ENCODE measurements around the gene C4orf54. TPM values are rescaled to one million over a fixed set of nuclear protein-coding genes. Genes with fewer than 3 reads are reported as not detected.

The C4orf54 gene
- total and polyA plus RNA-seq, 2 experiments from 2014 or later: not detected

DNA sequence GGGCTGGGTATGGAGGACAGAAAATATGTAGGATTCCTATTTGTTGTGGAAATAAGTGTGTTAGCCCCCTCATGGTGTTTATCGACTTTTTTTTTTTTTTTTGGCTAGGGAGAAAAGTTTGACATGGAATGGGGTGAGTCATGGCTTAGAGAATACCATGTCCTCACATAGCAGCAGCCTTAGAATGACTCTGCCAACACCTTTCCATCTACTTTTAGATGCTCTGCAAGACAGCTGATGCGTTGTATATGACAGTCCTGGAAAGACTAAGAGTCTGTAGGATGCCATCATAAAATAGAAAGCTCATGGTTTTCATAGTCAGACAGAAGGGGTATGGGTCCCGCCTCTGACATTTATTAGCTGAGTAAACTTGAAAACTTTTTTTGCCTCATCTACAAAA, 45.3 kb downstream of the C4orf54 start:
- no peaks in the 10 kb centered on the region for H4K20me1 ChIP-seq (ENCODE audit: insufficient read depth)
- no peaks in the 10 kb centered on the region for H3K79me2 ChIP-seq (ENCODE audit: insufficient read depth)
- no peaks in the 10 kb centered on the region for H3K4me1 ChIP-seq (ENCODE audit: insufficient read depth)
- DNase-seq: no peak
- 21 to 26% methylated on average over 3 of the region's 3 CpGs for whole genome bisulfite sequencing, 2 experiments (ENCODE audit: low coverage in 1 of 2, low lambda C conversion rate in 2 of 2, missing lambda C conversion rate in 2 of 2)
- H3K9ac ChIP-seq: no peak overlapping the region
- TF ChIP-seq EZH2phosphoT487 (IDR thresholded peaks at IDR 0.05; ENCODE audit: insufficient read depth, low read depth) (no peak), EZH2 (IDR thresholded peaks at IDR 0.05; ENCODE audit: insufficient read depth, poor library complexity, severe bottlenecking) (no peak)
- no peak overlapping the region for H2AFZ ChIP-seq
- H3K4me3 ChIP-seq: no peak overlapping the region
- H3K27me3 ChIP-seq (replicated peaks; ENCODE audit: insufficient read depth): no peaks in the 10 kb centered on the region; the same call in 1 of the 2 replicates
- H3K9me3 ChIP-seq (ENCODE audit: low read depth): no peaks in the 10 kb centered on the region
- in situ Hi-C loops (cut with MboI): no loop called here
- no peak overlapping the region for H3K27ac ChIP-seq
- H3K4me2 ChIP-seq (ENCODE audit: unreplicated experiment): no peak overlapping the region
- H3K9me2 ChIP-seq (ENCODE audit: insufficient read depth): no peaks in the 10 kb centered on the region
- no peaks in the 10 kb centered on the region for H3F3A ChIP-seq (ENCODE audit: insufficient read depth)
- no peaks in the 10 kb centered on the region for H3K36me3 ChIP-seq (ENCODE audit: low read depth)

DNA sequence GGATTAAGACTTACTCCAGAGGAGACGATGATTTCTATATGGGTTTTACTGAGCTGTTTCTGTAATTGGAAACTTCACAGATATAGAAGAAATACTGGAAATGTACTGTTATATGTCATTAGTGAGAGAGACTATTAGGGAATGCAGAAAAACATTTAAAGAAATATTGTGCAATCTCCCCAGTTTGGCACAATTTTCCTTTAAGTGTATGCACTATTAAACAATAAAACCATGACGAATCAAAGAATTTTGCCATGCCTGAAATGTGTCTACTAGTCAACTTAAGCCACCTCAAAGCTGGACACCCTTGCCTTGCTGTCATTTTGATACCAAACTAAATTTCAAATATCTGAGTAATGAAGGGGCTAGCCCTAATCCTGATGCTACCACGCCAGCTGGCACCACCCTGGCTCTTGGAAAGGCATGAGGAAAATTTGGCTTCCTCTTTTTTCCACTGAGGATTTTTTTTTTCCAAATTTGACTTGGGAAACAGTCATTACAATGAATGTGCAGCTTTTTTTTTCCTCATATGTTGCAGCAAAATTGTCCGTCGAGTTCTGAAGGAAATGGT, 46.9 kb downstream of the C4orf54 start:
- Histone ChIP-seq H3F3A (ENCODE audit: insufficient read depth) (no peaks in the 10 kb centered on the region), H4K20me1 (ENCODE audit: insufficient read depth) (no peaks in the 10 kb centered on the region), H3K27ac (no peak overlapping the region), H3K79me2 (ENCODE audit: insufficient read depth) (no peaks in the 10 kb centered on the region), H3K9me3 (ENCODE audit: low read depth) (no peaks in the 10 kb centered on the region), H3K4me2 (ENCODE audit: unreplicated experiment) (no peak overlapping the region), H3K9me2 (ENCODE audit: insufficient read depth) (peaks cover 3% of the 10 kb centered on the region; the same call in 1 of the 2 replicates), H3K4me1 (ENCODE audit: insufficient read depth) (no peaks in the 10 kb centered on the region), H3K27me3 (replicated peaks; ENCODE audit: insufficient read depth) (no peaks in the 10 kb centered on the region; the same call in 1 of the 2 replicates), H3K36me3 (ENCODE audit: low read depth) (no peaks in the 10 kb centered on the region), H3K4me3 (no peak overlapping the region), H2AFZ (no peak overlapping the region), H3K9ac (no peak overlapping the region)
- TF ChIP-seq EZH2phosphoT487 (IDR thresholded peaks at IDR 0.05; ENCODE audit: insufficient read depth, low read depth) (no peak), EZH2 (IDR thresholded peaks at IDR 0.05; ENCODE audit: insufficient read depth, poor library complexity, severe bottlenecking) (no peak)
- DNase-seq: peak; percentile 27
- in situ Hi-C loops (cut with MboI): no loop called here
- WGBS, 2 experiments (ENCODE audit: low coverage in 1 of 2, low lambda C conversion rate in 2 of 2, missing lambda C conversion rate in 2 of 2): 20 to 23% methylated on average over 5 of the region's 5 CpGs

DNA sequence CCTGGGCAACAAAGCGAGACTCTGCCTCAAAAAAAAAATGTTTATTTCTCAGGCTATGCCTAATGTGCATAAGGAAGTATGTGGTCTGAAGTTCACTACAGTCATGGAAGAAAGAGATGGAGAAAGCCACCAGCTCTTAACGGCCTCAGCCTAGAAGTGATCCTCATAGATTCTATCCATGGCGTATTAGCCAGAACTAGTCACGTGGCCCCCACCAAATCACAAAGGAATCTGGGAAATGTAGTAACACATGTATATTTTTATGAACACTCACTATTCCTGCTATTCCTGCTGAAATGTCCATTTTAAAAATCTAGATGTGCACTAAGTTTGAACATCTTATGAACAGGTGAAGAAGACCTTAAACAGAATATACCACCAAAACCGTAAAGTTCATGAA, 49.2 kb downstream of the C4orf54 start:
- Histone ChIP-seq H3K4me1 (ENCODE audit: insufficient read depth) (no peaks in the 10 kb centered on the region), H3K4me2 (ENCODE audit: unreplicated experiment) (no peak overlapping the region), H3K9me2 (ENCODE audit: insufficient read depth) (peaks cover 3% of the 10 kb centered on the region; the same call in 1 of the 2 replicates), H3K9me3 (ENCODE audit: low read depth) (no peaks in the 10 kb centered on the region), H2AFZ (no peak overlapping the region), H3K36me3 (ENCODE audit: low read depth) (no peaks in the 10 kb centered on the region), H3K4me3 (no peak overlapping the region), H4K20me1 (ENCODE audit: insufficient read depth) (no peaks in the 10 kb centered on the region), H3F3A (ENCODE audit: insufficient read depth) (no peaks in the 10 kb centered on the region), H3K27me3 (replicated peaks; ENCODE audit: insufficient read depth) (no peaks in the 10 kb centered on the region; the same call in 1 of the 2 replicates), H3K79me2 (ENCODE audit: insufficient read depth) (no peaks in the 10 kb centered on the region), H3K9ac (no peak overlapping the region), H3K27ac (no peak overlapping the region)
- WGBS, 2 experiments (ENCODE audit: low coverage in 1 of 2, low lambda C conversion rate in 2 of 2, missing lambda C conversion rate in 2 of 2): 54 to 61% methylated on average over 5 of the region's 5 CpGs
- TF ChIP-seq EZH2 (IDR thresholded peaks at IDR 0.05; ENCODE audit: insufficient read depth, poor library complexity, severe bottlenecking) (no peak), EZH2phosphoT487 (IDR thresholded peaks at IDR 0.05; ENCODE audit: insufficient read depth, low read depth) (no peak)
- in situ Hi-C loops (cut with MboI): no loop called here
- DNase-seq: no peak

Other genes with a start within 250 kb of the C4orf54 start
- gene ADH7, start 222.5 kb downstream of the C4orf54 start, total RNA-seq (2014; rRNA removed; shearing (Covaris generic)): not detected in 2 replicates
- gene ADH7, start 222.5 kb downstream of the C4orf54 start, polyA plus RNA-seq (2016; fragmentation: Nextera tagmentation; extraction: Ambion mirVana): not detected in 2 replicates
- gene C4orf17, start 146.8 kb downstream of the C4orf54 start, total RNA-seq (2014; rRNA removed; shearing (Covaris generic)): not detected in 2 replicates
- not detected in 2 replicates for gene C4orf17, start 146.8 kb downstream of the C4orf54 start, polyA plus RNA-seq (2016; fragmentation: Nextera tagmentation; extraction: Ambion mirVana)
- gene TRMT10A, start 93.8 kb downstream of the C4orf54 start, total RNA-seq (2014; rRNA removed; shearing (Covaris generic)): 1.6 and 5.3 TPM in 2 replicates
- 3.8 and 6.3 TPM in 2 replicates for gene TRMT10A, start 93.8 kb downstream of the C4orf54 start, polyA plus RNA-seq (2016; fragmentation: Nextera tagmentation; extraction: Ambion mirVana)
- not detected in 2 replicates for gene MTTP, start 83.0 kb downstream of the C4orf54 start, total RNA-seq (2014; rRNA removed; shearing (Covaris generic))
- not detected in 2 replicates for gene MTTP, start 83.0 kb downstream of the C4orf54 start, polyA plus RNA-seq (2016; fragmentation: Nextera tagmentation; extraction: Ambion mirVana)
- not detected in 2 replicates for gene DAPP1, start 159.0 kb upstream of the C4orf54 start, total RNA-seq (2014; rRNA removed; shearing (Covaris generic))
- 0.13 TPM in 1 of 2 replicates, not detected in the other for gene DAPP1, start 159.0 kb upstream of the C4orf54 start, polyA plus RNA-seq (2016; fragmentation: Nextera tagmentation; extraction: Ambion mirVana)
- 47.0 and 68.1 TPM in 2 replicates for gene LAMTOR3, start 236.6 kb upstream of the C4orf54 start, total RNA-seq (2014; rRNA removed; shearing (Covaris generic))
- 59.7 and 64.3 TPM in 2 replicates for gene LAMTOR3, start 236.6 kb upstream of the C4orf54 start, polyA plus RNA-seq (2016; fragmentation: Nextera tagmentation; extraction: Ambion mirVana)

All from GM23248 (cell line).